ENCODE results near the gene AFF3. TPM values are rescaled to one million over a fixed set of nuclear protein-coding genes. Genes with fewer than 3 reads are reported as not detected.
"Not testable (repeated sequence)": the region's sequence is repeated elsewhere in the genome, so short reads cannot be mapped to it uniquely, and the experiment has no call there.

The AFF3 gene
- total RNA-seq, 1 experiment from 2014 or later, result 0.61 TPM

DNA sequence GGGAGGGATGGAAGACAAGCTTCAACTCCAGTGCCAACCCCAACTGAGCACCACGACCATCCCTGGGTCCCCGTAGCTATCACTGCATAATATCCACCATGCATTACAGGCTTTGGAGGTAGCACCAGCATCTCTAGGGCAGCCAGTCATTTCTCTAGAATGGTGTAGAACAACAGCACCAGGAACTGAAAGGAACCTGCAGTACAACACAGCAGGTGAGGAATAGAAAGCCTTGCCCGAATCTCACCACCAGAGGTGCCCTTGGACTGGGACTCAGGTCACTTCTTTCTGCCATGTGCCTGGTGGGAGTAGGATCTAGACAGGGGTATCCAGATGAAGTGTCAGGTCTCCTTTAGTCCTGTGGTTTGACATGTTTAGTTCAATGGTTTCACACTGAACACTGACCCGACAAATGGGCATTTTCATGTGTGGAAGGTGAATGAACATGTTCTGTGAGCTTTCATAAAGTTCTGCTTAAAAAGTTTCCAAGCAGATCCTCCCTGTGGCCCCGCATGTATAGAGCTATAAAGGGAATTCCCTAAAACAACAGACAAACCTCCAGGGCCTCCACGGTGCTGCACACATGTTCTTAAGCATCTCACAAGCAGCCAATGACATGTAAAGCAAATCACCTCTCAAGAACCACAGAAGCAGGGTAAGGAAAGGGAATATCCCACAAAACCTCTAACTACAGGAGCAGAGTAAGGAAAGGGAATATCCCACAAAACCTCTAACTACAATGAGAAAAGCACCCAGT, 208.3 kb downstream of the AFF3 start:
- H3K27me3 ChIP-seq (ENCODE audit: insufficient read depth, low read length), result peaks cover 53% of the 10 kb centered on the region
- BruUV-seq (replicated peaks), result no TSS peak
- H2AFZ ChIP-seq (ENCODE audit: low read depth, low read length, poor library complexity, severe bottlenecking), result no peak overlapping the region
- ATAC-seq, result no peak
- no peak overlapping the region for H3K4me3 ChIP-seq (replicated peaks in 1 of 2; ENCODE audit: low read depth in 1 of 2, low read length in 2 of 2)
- no peaks in the 10 kb centered on the region for H4K20me1 ChIP-seq (ENCODE audit: insufficient read depth)
- no peak for DNase-seq (ENCODE audit: low read depth, low spot score)
- TF ChIP-seq SRF (IDR thresholded peaks at IDR 0.05; ENCODE audit: low read depth), result no peak
- no peak for TF ChIP-seq ZFX (IDR thresholded peaks at IDR 0.05)
- TF ChIP-seq POLR2A (IDR thresholded peaks at IDR 0.05; ENCODE audit: borderline replicate concordance, extremely low read depth, insufficient read depth, insufficient read length), result no peak
- TF ChIP-seq RAD21 (IDR thresholded peaks at IDR 0.05; ENCODE audit: low read depth), result no peak
- TF ChIP-seq YY1 (IDR thresholded peaks at IDR 0.05; ENCODE audit: extremely low read depth, insufficient replicate concordance, low read depth, low read length), result no peak
- CTCF ChIA-PET, result no interaction called here
- no peak overlapping the region for H3K27ac ChIP-seq (ENCODE audit: low read depth, low read length)
- H3K4me2 ChIP-seq (ENCODE audit: low read length), result no peak overlapping the region
- POLR2A ChIA-PET, result no interaction called here
- no peaks in the 10 kb centered on the region for H3K9me3 ChIP-seq (ENCODE audit: control insufficient read depth in 1 of 2, insufficient read depth in 1 of 2, low read depth in 1 of 2, low read length in 2 of 2)
- H3K36me3 ChIP-seq (ENCODE audit: control insufficient read depth in 1 of 2, insufficient read depth in 2 of 2, low read length in 2 of 2), result no peaks in the 10 kb centered on the region
- RAD21 ChIA-PET (ENCODE audit: low non-redundant PET in 1 of 2, low total read pairs in 2 of 2, uncharacterized antibody in 2 of 2, unreplicated experiment in 2 of 2), result no interaction called here
- no peak overlapping the region for H3K9ac ChIP-seq (ENCODE audit: low read length)
- no peaks in the 10 kb centered on the region for H3K9me2 ChIP-seq (ENCODE audit: insufficient read depth)
- intact Hi-C loops (cut with micrococcal nuclease), result no loop called here
- H3K4me1 ChIP-seq (ENCODE audit: control insufficient read depth in 1 of 2, insufficient read depth in 2 of 2, low read length in 2 of 2), result no peaks in the 10 kb centered on the region
- H3K79me2 ChIP-seq (ENCODE audit: insufficient read depth, low read length), result no peaks in the 10 kb centered on the region

DNA sequence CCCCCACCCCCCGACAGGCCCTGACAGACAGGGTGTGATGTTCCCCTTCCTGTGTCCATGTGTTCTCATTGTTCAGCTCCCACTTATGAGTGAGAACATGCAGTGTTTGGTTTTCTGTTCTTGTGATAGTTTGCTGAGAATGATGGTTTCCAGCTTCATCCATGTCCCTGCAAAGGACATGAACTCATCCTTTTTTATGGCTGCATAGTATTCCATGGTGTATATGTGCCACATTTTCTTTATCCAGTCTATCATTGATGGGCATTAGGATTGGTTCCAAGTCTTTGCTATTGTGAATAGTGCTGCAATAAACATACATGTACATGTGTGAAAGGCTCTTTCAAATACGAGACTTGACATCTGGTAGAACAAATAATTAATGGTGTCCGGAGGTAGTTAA, 208.9 kb downstream of the AFF3 start:
- H3K4me2 ChIP-seq (ENCODE audit: low read length); H4K20me1 ChIP-seq (ENCODE audit: insufficient read depth); H3K9ac ChIP-seq (ENCODE audit: low read length); BruUV-seq (replicated peaks); CTCF ChIA-PET; H3K79me2 ChIP-seq (ENCODE audit: insufficient read depth, low read length); H3K4me1 ChIP-seq (ENCODE audit: control insufficient read depth in 1 of 2, insufficient read depth in 2 of 2, low read length in 2 of 2); H3K9me3 ChIP-seq (ENCODE audit: control insufficient read depth in 1 of 2, insufficient read depth in 1 of 2, low read depth in 1 of 2, low read length in 2 of 2); POLR2A ChIA-PET; DNase-seq (ENCODE audit: low read depth, low spot score); H3K4me3 ChIP-seq (replicated peaks in 1 of 2; ENCODE audit: low read depth in 1 of 2, low read length in 2 of 2); intact Hi-C loops (cut with micrococcal nuclease); H3K36me3 ChIP-seq (ENCODE audit: control insufficient read depth in 1 of 2, insufficient read depth in 2 of 2, low read length in 2 of 2); RAD21 ChIA-PET (ENCODE audit: low non-redundant PET in 1 of 2, low total read pairs in 2 of 2, uncharacterized antibody in 2 of 2, unreplicated experiment in 2 of 2); H3K9me2 ChIP-seq (ENCODE audit: insufficient read depth); H3K27ac ChIP-seq (ENCODE audit: low read depth, low read length); ATAC-seq; H2AFZ ChIP-seq (ENCODE audit: low read depth, low read length, poor library complexity, severe bottlenecking): not testable (repeated sequence)
- H3K27me3 ChIP-seq (ENCODE audit: insufficient read depth, low read length), result peaks cover 49% of the 10 kb centered on the region

Measured in HCT116 (cell line).